NCI-H748 treated with DMSO at 0.1 percent for 48 hours (cell line): Measurements from ENCODE around the gene SPOCK2.
"Not testable (repeated sequence)": the region's sequence is repeated elsewhere in the genome, so short reads cannot be mapped to it uniquely, and the experiment has no call there.

Source experiments
- DNase-seq: peaks from one replicate; lab custom pipeline; 2025; lab: John Stamatoyannopoulos, UW

SPOCK2 gene, protein sequence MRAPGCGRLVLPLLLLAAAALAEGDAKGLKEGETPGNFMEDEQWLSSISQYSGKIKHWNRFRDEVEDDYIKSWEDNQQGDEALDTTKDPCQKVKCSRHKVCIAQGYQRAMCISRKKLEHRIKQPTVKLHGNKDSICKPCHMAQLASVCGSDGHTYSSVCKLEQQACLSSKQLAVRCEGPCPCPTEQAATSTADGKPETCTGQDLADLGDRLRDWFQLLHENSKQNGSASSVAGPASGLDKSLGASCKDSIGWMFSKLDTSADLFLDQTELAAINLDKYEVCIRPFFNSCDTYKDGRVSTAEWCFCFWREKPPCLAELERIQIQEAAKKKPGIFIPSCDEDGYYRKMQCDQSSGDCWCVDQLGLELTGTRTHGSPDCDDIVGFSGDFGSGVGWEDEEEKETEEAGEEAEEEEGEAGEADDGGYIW

DNA sequence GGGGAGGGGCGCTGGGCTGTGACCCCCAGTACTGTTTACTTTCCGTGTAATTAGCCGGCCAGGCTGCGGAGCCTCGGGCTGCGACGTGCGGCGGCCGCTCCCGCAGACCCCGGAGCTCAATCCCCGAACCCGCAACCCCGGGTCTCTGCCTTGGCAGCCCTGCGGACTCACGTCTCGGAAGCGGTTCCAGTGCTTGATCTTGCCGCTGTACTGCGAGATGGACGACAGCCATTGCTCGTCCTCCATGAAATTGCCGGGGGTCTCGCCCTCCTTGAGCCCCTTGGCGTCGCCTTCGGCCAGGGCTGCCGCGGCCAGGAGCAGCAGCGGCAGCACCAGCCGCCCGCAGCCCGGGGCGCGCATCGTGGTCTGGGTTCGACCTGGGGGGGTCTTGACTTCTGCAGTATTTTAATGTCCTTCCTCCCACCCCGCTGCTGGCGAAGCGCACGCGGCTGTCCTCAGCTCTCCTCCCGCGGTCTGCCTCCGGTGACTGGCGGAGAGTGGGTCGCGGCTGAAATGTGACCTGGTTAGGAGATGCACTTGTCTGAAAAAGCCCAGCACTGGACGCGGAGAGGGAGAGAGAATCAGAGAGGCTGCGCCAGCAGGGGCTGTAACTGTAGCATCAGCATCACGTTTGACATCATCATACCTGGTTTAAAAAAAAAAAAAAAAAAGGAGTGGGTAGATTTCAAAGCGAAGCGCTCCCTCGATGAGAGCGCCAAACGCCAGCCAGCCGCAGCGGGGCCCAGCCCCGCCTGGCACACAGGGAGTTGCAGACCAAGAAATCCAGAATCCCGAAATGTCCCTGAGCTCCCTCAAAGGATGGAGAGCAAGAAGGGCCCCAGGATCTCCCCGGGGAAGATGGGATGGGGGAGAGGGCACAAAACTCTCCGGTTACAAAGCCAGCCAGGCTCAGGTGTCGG lies at the start of gene SPOCK2:
Gene SPOCK2, minus strand, starts transcription at position 583 of the 920 bp plus-strand sequence. Its CDS starts 223 bp downstream, at position 360.
- peak; percentile 16 for DNase-seq

DNA sequence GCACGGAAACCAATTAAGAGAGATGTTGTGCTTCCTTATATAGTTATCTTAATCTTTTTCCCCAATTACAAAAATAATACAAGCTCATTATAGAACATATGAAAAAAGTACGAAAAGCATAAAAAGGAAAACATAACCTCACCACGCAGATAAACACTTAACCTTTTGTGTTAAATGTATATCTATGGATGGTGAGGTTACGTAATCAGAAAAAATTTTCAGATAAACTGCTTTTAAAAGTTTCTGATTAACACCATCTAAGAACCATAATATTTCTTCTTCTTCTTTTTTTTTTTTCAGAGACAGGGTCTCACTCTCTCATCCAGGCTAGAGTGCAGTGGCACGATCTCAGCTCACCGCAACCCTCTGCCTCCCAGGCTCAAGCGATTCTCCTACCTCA lies 49.2 kb upstream of the SPOCK2 start:
- no peak for DNase-seq

DNA sequence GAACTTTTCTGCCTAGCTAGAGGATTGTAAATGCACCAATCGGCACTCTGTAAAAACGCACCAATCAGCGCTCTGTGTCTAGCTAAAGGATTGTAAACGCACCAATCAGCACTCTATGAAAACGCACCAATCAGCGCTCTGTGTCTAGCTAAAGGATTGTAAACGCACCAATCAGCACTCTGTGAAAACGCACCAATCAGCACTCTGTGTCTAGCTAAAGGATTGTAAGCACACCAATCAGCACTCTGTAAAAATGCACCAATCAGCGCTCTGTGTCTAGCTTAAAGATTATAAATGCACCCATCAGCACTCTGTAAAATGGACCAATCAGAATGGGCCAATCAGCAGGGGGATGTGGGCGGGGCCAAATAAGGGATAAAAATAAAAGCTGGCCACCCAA lies 47.9 kb upstream of the SPOCK2 start:
- not testable (repeated sequence) for DNase-seq

DNA sequence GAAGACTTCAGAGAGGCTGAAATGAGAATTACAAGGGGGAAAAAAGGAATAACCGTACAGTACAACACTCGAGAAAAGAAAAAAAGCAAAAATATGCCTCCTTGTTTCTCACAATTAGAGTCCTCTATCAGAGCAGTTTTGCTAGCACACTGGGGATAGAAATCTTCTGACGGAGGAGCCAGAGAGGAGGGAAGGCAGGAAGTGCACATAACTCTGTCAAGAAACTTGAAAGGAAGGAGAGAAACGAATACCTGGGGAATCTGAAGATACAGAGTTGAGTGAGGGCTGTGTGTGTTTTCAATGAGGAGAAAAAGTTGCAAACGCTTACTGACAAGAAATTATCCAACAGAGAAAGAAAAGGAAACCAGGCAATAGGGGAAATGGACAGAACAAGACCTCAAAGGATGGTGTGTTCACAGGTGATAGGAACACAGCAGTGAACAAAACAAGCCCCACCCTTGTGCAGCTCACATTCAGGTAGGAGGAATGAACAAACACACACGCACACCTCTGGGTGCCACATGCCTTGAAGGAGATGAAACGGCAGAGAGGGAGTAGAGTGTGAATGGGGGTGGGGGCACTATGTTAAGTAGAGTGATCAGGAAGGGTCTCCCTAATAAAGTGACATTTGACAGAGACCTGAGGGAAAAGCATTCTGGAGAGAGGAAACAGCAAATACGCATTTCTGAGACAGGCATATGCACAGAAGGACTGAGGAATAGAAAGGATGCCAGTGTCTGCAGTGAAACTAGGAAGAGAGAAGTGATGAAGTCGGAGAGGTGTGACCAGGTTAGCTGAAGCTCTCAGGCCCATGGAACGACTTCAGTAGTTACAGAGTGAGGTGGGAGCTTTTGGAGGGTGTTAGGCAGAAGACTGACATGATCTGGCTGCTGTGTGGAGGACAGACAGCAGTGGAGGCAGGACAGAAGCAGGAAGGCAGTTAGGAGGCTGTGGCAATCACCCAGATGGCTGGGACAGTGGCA lies 46.7 kb upstream of the SPOCK2 start:
- DNase-seq, result no peak

DNA sequence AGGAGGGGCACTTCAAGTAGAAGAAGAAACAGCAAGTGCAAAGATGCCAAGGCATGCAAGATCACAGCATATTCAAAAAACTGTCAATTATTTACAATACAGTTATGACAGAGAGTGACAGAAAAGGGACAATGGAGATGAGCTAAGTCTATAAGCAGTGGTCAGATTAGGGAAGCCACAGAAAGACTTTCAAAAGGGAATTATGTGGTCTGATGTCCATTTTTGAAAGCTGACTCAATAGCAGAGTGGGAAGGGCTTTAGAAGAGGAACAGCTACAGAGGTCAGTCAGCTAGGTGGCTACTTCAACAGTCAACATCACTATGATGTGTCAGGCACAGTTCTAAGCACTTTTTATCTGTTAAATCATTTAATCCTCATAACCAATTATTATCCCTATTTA lies 45.2 kb upstream of the SPOCK2 start:
- no peak for DNase-seq

DNA sequence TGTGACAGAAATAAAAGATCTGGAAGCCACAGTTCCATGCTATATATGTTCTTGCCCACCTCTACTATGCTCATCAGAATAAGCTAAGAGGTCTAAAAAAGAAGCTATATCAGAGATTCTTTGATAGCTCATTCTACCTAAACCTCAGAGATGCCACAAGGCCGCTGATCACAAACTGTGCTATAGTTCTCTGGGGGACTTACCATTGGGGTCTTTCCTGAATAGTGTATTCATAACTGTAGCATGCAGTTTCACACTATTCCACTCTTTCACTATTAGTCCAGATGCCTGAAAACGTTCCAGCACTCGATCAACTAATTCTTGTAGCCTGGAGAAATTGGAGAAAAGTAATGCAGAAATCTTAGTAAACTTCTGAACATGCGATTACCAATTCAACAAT lies 44.5 kb upstream of the SPOCK2 start:
- DNase-seq, result no peak

DNA sequence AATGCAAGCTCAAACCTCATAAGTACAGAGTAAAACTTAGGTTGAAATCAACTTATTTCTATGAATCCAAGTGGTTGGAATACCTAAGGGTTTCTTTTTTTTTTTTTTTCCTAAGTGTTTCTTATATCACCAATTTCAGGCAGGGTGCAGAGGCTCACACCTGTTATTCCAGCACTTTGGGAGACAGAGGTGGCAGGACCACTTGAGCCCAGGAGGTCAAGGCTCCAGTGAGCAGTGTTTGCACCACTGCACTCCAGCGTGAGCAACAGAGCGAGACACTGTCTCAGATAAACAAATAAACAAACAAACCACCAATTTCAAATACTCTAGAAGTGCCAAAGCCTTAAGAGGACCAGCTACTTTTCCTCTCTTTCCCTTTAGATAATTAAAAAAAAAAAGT lies 39.2 kb upstream of the SPOCK2 start:
- DNase-seq, result no peak

DNA sequence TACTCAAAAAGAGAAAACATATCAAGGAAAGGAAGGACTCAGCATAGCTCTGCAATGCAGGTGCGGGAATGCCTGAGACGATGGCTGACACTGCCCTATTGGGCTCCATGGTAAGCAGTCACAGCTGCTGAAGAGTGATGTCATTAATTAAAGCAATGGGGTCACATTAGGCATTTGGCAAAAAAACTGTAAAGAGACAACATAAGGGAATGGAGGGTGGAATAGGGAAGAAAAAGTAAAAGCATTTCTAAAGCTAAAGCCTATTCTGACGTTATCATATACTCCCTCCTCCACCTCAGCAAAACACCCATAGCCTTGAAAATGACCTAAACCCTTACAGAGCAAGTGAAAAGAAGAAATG lies 38.5 kb upstream of the SPOCK2 start:
- DNase-seq, result no peak

DNA sequence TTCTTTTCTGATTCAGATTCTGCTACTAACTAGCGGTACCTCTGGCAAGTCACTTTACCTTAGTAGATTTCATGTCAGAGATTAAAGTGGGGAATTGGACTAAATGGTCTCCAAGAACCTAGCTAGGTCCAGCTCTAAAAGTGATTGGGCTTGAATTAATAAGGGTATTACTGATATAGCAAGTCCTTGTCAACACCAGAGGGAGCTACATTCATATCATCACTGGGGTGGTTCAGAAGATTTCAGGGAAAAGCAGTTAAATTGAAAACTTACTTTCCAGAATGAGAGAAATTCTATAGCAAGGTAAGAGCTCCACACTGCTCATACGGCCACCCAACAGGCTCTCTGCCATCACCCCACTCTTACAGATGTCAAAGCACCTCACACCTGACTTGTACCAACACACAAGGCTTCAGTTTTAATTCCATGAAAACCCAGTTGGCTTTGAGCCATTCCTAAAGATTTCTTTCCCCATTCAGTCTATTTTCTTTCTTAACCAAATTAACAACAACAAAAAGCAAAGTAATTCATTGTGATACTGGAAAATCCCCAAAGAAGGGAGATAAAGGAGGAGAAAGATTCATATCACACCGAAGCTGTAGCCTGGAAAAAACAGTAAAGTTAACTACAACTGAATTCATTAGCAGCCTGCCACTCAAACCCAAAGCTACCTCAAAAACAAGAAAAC lies 38.0 kb upstream of the SPOCK2 start:
- DNase-seq, result peak; percentile 5

DNA sequence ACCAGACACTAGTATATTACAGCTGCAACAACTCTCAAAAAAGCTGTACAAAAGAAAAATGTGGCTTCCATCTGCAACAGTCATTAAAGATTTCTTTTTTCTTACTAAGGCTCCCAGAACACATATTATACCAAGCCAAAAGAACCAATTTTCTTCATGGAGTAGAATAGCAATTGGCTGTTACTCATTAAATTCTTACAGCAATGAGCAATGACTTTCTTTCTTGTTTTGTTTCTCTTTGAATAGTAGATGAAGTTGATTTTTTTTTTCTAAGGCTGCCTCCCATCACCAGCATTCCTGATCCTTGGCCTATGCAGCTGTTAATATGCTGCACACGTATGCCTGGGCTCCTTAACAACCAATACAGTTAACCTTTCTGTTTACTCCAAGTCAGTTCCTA lies 36.6 kb upstream of the SPOCK2 start:
- DNase-seq, result no peak

DNA sequence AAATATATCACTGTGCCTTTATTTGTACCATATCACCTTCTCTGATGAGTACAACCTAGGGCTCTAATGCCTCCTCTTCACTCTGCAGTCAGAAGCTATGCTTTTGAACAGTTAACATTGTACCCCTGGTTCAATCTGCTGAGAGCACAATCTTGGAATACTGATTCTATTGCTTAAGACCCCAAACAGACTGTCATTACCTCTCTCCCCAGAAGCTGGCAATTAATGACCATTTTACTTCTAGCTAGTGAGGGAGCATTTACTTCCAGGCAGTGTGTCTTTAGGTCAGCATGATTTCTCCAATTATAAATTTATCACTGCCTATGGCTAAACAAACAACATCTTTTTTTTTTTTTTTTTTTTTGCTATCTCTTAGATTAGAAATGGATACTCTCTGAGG lies 36.0 kb upstream of the SPOCK2 start:
- no peak for DNase-seq

DNA sequence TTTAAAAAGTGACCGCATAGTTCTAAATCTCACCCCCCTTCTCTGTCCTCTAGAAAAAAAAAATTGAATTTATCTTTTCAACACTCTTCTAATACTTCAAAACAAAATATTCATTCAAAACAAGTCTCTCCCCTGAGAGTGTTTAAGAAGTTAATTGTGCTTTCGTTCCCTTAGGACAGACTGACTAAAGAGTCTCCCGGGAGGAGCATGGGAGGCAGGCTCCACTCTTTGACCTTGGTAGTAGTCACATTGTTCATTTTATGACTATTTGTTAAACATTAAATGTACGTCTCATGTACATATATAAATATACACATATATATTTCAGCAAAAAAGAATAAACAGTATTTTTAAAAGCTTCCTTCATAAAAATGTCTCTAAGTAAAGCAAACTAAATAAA lies 35.3 kb upstream of the SPOCK2 start:
- no peak for DNase-seq

DNA sequence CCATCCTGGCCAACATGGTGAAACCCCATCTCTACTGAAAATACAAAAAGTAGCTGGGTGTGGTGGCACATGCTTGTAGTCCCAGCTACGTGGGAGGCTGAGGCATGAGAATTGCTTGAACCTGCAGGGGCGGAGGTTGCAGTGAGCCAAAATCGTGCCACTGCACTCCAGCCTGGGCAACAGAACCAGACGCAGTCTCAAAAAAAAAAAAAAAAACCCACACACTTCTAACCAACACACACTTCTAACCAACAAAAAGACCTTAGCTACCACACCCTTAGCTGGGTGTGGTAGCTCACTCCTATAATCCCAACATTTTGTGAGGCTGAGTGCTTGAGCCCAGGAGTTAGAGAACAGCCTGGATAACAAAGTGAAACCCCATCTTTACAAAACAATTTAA lies 33.9 kb upstream of the SPOCK2 start:
- no peak for DNase-seq

DNA sequence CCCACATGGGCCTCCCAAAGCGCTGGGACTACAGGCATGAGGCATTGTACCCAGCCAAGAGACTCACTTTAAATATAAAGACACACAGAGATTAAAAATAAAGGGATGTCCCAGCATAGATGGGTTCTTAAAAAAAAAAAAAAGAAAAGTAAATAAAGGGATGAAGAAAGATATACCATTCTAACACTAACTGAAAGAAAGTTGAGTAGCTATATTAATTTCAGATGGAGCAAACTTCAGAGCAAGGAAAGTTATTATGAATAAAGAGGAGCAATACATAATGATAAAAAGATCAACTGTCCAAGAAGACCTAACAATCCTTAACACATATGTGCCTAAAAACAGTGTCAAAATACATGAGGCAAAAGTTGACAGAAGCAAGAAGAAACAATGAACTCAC lies 33.0 kb upstream of the SPOCK2 start:
- no peak for DNase-seq

DNA sequence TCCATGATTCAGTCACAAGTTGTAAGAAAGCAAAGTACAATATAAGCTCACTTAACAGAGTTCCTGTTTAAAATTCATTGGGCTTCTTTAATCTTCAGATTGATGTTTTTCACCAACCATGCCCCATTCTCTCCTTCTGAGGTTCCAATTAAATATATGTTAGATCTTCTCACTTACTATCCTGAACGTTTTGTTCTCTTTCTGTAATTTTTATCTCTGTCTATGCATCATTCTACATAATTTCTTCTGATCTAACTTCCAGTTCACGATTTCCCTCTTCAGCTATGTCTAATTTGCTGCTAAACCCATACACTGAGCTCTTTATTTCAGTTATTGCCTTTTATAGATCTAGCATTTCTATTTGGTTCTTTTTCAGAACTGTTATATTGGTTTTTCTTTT lies 28.0 kb upstream of the SPOCK2 start:
- no peak for DNase-seq

DNA sequence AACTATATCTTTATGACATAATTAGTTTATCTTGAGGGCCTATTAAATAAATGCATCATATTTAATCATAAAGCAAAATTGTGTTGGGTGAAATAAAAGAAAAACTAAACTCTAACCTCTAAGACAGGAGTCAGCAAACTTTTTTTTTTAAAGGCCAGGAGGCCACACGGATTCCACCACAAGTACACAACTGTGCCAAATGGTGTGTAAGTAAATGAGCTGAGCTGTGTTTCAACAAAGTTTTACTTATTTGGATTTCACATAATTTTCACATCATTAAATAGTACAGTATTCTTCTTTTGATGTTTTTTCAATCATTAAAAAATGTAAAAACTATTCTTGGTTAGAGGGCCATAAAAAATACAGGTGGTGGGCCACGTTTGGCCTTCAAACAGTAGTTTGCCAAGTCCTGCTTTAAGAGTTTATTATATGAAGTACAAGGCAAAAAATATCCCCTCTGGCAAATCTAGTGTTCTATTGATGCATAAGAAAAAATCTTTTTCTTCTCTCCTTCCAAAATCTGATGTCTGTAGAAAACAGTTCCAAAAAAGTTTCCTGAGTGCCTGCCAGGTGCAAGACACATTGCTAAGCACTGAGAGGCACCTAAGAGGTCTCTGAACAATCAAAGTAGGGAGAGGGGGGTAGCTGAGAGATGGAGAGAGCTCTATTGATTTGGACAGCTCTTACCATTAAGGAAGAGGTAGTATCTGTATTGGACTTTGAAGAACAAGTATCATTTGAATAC lies 26.5 kb upstream of the SPOCK2 start:
- no peak for DNase-seq

DNA sequence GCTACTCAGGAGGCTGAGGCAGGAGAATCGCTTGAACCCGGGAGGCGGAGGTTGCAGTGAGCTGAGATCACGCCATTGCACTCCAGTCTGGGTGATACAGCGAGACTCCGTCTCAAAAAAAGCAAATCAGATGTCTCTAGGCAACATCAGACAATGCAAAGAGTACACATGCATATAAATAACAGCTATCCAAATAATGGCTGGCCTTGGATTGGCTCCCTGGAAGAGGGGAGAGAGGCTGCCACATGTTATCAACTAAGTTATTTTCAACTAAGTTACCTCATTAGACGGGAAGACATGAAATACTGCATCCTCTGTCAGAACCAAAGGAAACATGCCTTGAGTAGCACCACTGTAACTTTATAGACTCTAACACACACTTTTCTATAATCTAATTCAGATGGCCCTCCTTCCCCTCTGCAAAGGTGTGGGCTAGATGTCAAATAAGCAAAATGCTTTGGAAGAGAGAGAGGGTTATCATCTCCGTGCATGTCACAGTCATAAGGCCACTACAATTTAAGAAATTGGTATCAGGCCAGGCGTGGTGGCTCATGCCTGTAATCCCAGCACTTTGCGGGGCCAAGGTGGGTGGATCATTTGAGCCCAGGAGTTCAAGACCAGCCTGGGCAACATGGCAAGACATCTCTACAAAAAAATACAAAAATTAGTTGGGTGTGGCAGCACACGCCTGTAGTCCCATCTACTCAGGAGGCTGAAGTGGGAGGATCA lies 22.5 kb upstream of the SPOCK2 start:
- no peak for DNase-seq

DNA sequence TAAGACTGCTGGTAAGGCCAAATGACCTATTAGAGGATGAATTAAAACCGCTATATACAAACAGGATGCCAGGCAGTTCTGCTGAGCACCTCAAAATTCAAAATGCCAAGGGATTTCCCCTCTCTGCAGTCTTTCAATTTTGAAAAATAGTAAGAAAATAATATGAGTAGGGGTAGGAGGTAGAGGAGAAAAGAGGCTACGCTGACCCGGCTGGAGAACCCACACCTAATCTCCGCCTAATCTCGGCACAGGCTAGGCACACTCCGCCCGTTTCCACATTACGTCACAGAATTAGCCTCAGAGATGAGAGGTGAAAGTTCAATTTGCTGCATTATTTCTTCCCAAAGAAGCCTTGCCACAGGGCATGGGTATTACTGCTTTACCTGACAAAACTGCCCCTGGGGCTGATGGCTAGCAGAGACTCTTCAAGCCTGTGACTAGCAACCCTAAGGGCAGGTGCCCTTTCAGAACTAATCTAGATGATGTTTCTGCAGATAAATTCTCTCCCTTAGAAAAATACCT lies 21.3 kb upstream of the SPOCK2 start:
- no peak for DNase-seq

DNA sequence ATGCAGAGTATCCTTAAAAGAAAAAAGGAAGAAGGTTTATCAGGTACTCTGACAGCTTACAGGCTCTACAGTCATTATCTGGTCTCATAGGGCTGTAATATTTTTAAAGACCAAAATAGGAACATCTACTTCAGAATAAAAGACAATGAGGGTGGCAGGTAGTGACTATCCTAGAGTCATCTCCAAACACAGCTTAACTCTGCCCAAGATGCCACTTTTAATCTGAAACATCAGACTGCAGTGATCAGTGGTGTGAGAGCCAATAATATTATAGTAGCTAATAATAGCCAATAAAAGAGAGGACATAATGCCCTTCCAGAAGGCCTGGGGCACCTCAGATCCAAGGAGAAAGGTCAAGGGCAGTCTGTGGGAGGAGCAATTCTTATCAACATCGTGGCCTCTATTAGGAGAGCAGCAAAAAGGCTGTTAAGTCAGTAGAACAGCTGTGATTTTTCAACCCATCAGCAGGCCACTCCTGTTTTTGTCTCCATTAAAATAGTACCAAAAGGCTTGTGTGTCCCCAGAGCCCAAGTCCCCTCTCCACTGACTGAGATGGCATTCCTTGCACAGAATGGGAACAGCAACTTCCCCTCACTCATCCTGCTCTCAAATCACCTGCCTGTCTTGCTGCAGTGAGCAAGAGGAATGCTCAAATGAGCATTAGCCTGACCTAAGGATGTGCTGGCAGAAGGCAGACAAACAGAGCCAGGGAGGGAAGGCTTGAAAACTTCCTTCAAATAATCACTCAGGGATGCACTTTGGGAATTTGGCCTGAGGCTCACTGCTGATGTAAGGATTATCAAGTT lies 20.7 kb upstream of the SPOCK2 start:
- no peak for DNase-seq
